ENCODE data around the gene HPGD. TPM values are rescaled to one million over a fixed set of nuclear protein-coding genes. Genes with fewer than 3 reads are reported as not detected.
"Not testable (repeated sequence)": the region's sequence is repeated elsewhere in the genome, so short reads cannot be mapped to it uniquely, and the experiment has no call there.

HPGD gene
- total RNA-seq, 1 experiment from 2014 or later = 91.5 TPM

GRCh38 chr4:174494726-174495125, 27.6 kb downstream of the HPGD start:
- Mint-ChIP-seq H3K4me1 (ENCODE audit: low read depth, unreplicated experiment) (peaks cover 29% of the 10 kb centered on the region), H3K27me3 (ENCODE audit: insufficient read depth, unreplicated experiment) (no peaks in the 10 kb centered on the region), H3K27ac (ENCODE audit: unreplicated experiment) (no peak overlapping the region), H3K4me3 (ENCODE audit: unreplicated experiment) (no peak overlapping the region), H3K9me3 (ENCODE audit: unreplicated experiment) (peaks cover 5% of the 10 kb centered on the region), H3K36me3 (ENCODE audit: insufficient read depth, unreplicated experiment) (peaks cover 19% of the 10 kb centered on the region)
- no peak for DNase-seq
- Histone ChIP-seq H3K36me3 (ENCODE audit: control insufficient read depth, insufficient read depth, low read length) (no peaks in the 10 kb centered on the region; the same call in 1 of the 2 replicates), H3K4me1 (peaks cover 56% of the 10 kb centered on the region), H3K4me3 (ENCODE audit: low read depth, low read length) (no peak overlapping the region), H3K27me3 (replicated peaks; ENCODE audit: control insufficient read depth, insufficient read depth, low read length) (no peaks in the 10 kb centered on the region), H3K9me3 (no peaks in the 10 kb centered on the region)
- intact Hi-C loops (cut with micrococcal nuclease; ENCODE audit: unreplicated experiment) = no loop called here
- POLR2A ChIA-PET = no interaction called here
- BruUV-seq (replicated peaks) = no TSS peak
- CTCF ChIA-PET = interaction anchor here (0.6 kb wide), 1 partner anchor 673 kb away, joined by 3 read pairs; no protein-coding TSS in a partner anchor
- TF ChIP-seq, protein P1, sequence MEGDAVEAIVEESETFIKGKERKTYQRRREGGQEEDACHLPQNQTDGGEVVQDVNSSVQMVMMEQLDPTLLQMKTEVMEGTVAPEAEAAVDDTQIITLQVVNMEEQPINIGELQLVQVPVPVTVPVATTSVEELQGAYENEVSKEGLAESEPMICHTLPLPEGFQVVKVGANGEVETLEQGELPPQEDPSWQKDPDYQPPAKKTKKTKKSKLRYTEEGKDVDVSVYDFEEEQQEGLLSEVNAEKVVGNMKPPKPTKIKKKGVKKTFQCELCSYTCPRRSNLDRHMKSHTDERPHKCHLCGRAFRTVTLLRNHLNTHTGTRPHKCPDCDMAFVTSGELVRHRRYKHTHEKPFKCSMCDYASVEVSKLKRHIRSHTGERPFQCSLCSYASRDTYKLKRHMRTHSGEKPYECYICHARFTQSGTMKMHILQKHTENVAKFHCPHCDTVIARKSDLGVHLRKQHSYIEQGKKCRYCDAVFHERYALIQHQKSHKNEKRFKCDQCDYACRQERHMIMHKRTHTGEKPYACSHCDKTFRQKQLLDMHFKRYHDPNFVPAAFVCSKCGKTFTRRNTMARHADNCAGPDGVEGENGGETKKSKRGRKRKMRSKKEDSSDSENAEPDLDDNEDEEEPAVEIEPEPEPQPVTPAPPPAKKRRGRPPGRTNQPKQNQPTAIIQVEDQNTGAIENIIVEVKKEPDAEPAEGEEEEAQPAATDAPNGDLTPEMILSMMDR (IDR thresholded peaks at IDR 0.05; ENCODE audit: insufficient read depth in 1 of 2, low read depth in 1 of 2, low read length in 1 of 2, severe bottlenecking in 1 of 2, unreplicated experiment in 1 of 2) = no peak

- DNase-seq = no peak
- intact Hi-C loops (cut with micrococcal nuclease; ENCODE audit: unreplicated experiment) = no loop called here
- H3K36me3 Mint-ChIP-seq (ENCODE audit: insufficient read depth, unreplicated experiment) = peaks cover 19% of the 10 kb centered on the region
- TF ChIP-seq, protein P1 (IDR thresholded peaks at IDR 0.05; ENCODE audit: insufficient read depth in 1 of 2, low read depth in 1 of 2, low read length in 1 of 2, severe bottlenecking in 1 of 2, unreplicated experiment in 1 of 2) = no peak
- H3K27me3 ChIP-seq (replicated peaks; ENCODE audit: control insufficient read depth, insufficient read depth, low read length) = no peaks in the 10 kb centered on the region
- H3K4me1 Mint-ChIP-seq (ENCODE audit: low read depth, unreplicated experiment) = peaks cover 30% of the 10 kb centered on the region
- no peak overlapping the region for H3K4me3 ChIP-seq (ENCODE audit: low read depth, low read length)
- no peak overlapping the region for H3K4me3 Mint-ChIP-seq (ENCODE audit: unreplicated experiment)
- no peaks in the 10 kb centered on the region for H3K36me3 ChIP-seq (ENCODE audit: control insufficient read depth, insufficient read depth, low read length)
- ChIA-PET CTCF (interaction anchor here (0.6 kb wide), 1 partner anchor 673 kb away, joined by 3 read pairs; no protein-coding TSS in a partner anchor), POLR2A (no interaction called here)
- BruUV-seq (replicated peaks) = no TSS peak
- no peak overlapping the region for H3K27ac Mint-ChIP-seq (ENCODE audit: unreplicated experiment)
- peaks cover 51% of the 10 kb centered on the region for H3K4me1 ChIP-seq
- H3K27me3 Mint-ChIP-seq (ENCODE audit: insufficient read depth, unreplicated experiment) = no peaks in the 10 kb centered on the region
- no peaks in the 10 kb centered on the region for H3K9me3 Mint-ChIP-seq (ENCODE audit: unreplicated experiment)
- H3K9me3 ChIP-seq = no peaks in the 10 kb centered on the region
Observed at GRCh38 chr4:174494146-174494545, 28.1 kb downstream of the HPGD start.

- Histone ChIP-seq H3K9me3 (no peaks in the 10 kb centered on the region; the same call in 1 of the 2 replicates), H3K4me1 (peaks cover 22% of the 10 kb centered on the region), H3K27me3 (replicated peaks; ENCODE audit: control insufficient read depth, insufficient read depth, low read length) (no peaks in the 10 kb centered on the region), H3K4me3 (ENCODE audit: low read depth, low read length) (no peak overlapping the region), H3K36me3 (ENCODE audit: control insufficient read depth, insufficient read depth, low read length) (no peaks in the 10 kb centered on the region)
- H3K9me3 Mint-ChIP-seq (ENCODE audit: unreplicated experiment) = no peaks in the 10 kb centered on the region
- peak overlapping the region; percentile 12 for H3K27ac Mint-ChIP-seq (ENCODE audit: unreplicated experiment)
- intact Hi-C loops (cut with micrococcal nuclease; ENCODE audit: unreplicated experiment) = no loop called here
- DNase-seq = no peak
- ChIA-PET CTCF (no interaction called here), POLR2A (no interaction called here)
- H3K27me3 Mint-ChIP-seq (ENCODE audit: insufficient read depth, unreplicated experiment) = no peaks in the 10 kb centered on the region
- H3K36me3 Mint-ChIP-seq (ENCODE audit: insufficient read depth, unreplicated experiment) = peaks cover 14% of the 10 kb centered on the region
- TF ChIP-seq, protein P1 (IDR thresholded peaks at IDR 0.05; ENCODE audit: insufficient read depth in 1 of 2, low read depth in 1 of 2, low read length in 1 of 2, severe bottlenecking in 1 of 2, unreplicated experiment in 1 of 2) = no peak
- H3K4me1 Mint-ChIP-seq (ENCODE audit: low read depth, unreplicated experiment) = peaks cover 30% of the 10 kb centered on the region
- BruUV-seq (replicated peaks) = no TSS peak
- H3K4me3 Mint-ChIP-seq (ENCODE audit: unreplicated experiment) = no peak overlapping the region
Observed at GRCh38 chr4:174490451-174490961, 31.8 kb downstream of the HPGD start.

DNA sequence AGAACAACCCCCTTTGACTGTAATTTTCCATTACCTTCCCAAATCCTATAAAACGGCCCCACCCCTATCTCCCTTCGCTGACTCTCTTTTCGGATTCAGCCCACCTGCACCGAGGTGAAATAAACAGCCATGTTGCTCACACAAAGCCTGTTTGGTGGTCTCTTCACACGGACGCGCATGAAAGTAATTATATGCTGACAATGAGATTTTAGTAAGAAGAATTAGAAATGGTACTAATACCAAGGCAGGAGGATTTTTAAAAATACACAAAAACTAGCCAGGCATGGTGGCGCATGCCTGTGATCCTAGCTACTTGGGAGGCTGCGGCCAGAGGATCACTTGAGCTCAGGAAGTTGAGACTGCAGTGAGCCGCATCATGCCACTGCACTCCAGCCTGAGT, 33.9 kb downstream of the HPGD start:
- H3K9me3 Mint-ChIP-seq (ENCODE audit: unreplicated experiment); DNase-seq; POLR2A ChIA-PET; H3K27me3 ChIP-seq (replicated peaks; ENCODE audit: control insufficient read depth, insufficient read depth, low read length); BruUV-seq (replicated peaks); intact Hi-C loops (cut with micrococcal nuclease; ENCODE audit: unreplicated experiment); H3K36me3 ChIP-seq (ENCODE audit: control insufficient read depth, insufficient read depth, low read length); H3K27me3 Mint-ChIP-seq (ENCODE audit: insufficient read depth, unreplicated experiment); H3K4me3 ChIP-seq (ENCODE audit: low read depth, low read length); H3K36me3 Mint-ChIP-seq (ENCODE audit: insufficient read depth, unreplicated experiment); CTCF ChIA-PET; H3K4me3 Mint-ChIP-seq (ENCODE audit: unreplicated experiment); H3K9me3 ChIP-seq: not testable (repeated sequence)
- peak overlapping the region; percentile 20 for H3K27ac Mint-ChIP-seq (ENCODE audit: unreplicated experiment)
- peaks cover 31% of the 10 kb centered on the region for H3K4me1 Mint-ChIP-seq (ENCODE audit: low read depth, unreplicated experiment)
- peaks cover 32% of the 10 kb centered on the region for H3K4me1 ChIP-seq
